Stimulated activated naive CD8-positive, alpha-beta T cell treated with anti-CD3 and anti-CD28 coated beads, Interleukin-15, Interleukin-2, amounts not matched to agents 100 ng/mL and 50 ng/mL, for 24 hours (primary cell): ENCODE results near the gene ARHGAP24.

Source experiments
- H3K27ac Mint-ChIP-seq: one replicate; pipeline ENCODE4 v1.8.0; 2021; ENCODE audit warnings: mild to moderate bottlenecking, mixed read lengths
- H3K27me3 Mint-ChIP-seq: one replicate; pipeline ENCODE4 v1.8.0; 2021; ENCODE audit warnings: mixed read lengths
- H3K36me3 Mint-ChIP-seq: one replicate; pipeline ENCODE4 v1.8.0; 2021; ENCODE audit warnings: low read depth, mixed read lengths
- H3K4me1 Mint-ChIP-seq: one replicate; pipeline ENCODE4 v1.8.0; 2021; ENCODE audit warnings: low read depth, mixed read lengths
- H3K4me3 Mint-ChIP-seq: one replicate; pipeline ENCODE4 v1.8.0; 2021; ENCODE audit warnings: mild to moderate bottlenecking, mixed read lengths
- H3K9me3 Mint-ChIP-seq: one replicate; pipeline ENCODE4 v1.8.0; 2021; ENCODE audit warnings: mixed read lengths

The ARHGAP24 gene

DNA sequence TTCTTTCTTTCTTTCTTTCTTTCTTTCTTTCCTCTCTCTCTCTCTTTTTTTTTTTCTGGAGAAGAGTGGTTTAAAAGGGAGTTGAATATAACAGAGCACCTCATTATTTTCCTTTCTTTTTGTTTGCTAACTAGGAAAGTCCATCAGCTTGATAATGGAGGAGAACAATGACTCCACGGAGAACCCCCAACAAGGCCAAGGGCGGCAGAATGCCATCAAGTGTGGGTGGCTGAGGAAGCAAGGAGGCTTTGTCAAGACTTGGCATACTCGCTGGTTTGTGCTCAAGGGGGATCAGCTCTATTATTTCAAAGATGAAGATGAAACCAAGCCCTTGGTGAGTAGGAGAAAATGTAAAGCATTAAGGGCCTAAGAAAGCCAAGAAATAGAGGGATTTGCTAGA, 95.4 kb downstream of the ARHGAP24 start:
- no peaks in the 10 kb centered on the region for H3K36me3 Mint-ChIP-seq
- H3K4me3 Mint-ChIP-seq = no peak overlapping the region
- no peaks in the 10 kb centered on the region for H3K27me3 Mint-ChIP-seq
- H3K4me1 Mint-ChIP-seq = no peaks in the 10 kb centered on the region
- H3K27ac Mint-ChIP-seq = peak overlapping the region; percentile 7
- no peaks in the 10 kb centered on the region for H3K9me3 Mint-ChIP-seq

DNA sequence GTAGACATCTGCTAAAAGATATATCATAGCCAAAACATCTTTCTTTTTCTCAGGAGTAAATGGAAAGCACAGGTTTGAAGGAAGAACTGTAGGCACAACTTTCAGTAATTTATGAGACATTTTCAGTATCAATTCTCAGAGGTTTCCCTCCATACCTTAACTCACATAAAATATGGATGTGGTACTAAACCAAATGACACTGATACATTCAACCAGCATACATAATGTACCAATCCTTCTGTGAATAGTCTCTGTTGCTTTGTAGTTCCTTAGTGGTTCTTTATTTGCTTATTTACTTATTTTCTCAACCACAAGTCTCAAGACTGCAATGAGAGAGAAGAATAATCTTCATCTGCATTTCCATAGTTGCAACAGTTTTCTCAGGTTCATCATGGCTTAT, 96.1 kb downstream of the ARHGAP24 start:
- Mint-ChIP-seq H3K4me3 (no peak overlapping the region), H3K9me3 (no peaks in the 10 kb centered on the region), H3K4me1 (no peaks in the 10 kb centered on the region), H3K27me3 (no peaks in the 10 kb centered on the region), H3K36me3 (no peaks in the 10 kb centered on the region), H3K27ac (no peak overlapping the region)

DNA sequence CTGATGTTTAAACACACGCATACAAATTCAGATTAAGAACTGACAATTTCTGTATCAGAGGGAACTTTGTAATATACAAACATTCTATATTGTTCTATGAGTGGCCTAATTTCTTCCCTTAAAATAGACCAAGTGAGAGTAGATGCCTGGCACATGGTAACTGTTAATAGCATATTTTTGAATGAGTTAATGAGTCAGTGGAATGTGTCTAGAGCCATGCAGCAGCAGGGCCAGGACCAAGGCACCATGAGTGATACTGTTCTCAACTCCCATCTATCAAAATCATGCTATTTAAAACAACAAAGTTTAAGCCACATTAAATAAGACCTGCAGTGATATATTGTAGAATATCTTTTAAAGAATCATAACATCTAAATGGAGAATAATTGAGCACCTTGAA, 98.3 kb downstream of the ARHGAP24 start:
- H3K9me3 Mint-ChIP-seq = no peaks in the 10 kb centered on the region
- no peaks in the 10 kb centered on the region for H3K4me1 Mint-ChIP-seq
- no peak overlapping the region for H3K4me3 Mint-ChIP-seq
- H3K27me3 Mint-ChIP-seq = no peaks in the 10 kb centered on the region
- no peak overlapping the region for H3K27ac Mint-ChIP-seq
- H3K36me3 Mint-ChIP-seq = no peaks in the 10 kb centered on the region

DNA sequence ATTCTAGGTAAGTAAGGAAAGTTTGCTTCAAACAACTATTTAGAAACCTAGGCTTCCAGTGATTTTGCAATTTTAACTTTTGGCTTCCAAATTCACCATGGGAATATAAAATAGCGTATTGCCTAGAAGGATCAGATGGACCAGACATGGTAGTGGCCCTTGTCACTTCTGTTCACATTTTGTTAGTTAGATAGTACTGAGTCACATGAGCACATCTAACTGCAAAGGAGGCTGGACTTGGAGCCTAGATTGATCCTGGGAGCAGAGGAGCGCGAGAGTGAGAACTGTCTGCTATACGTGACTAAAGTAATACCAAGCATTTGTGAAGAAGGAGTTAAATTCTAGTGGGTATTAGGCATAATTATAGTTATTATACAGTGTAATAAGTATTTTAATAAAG, 102.4 kb downstream of the ARHGAP24 start:
- Mint-ChIP-seq H3K9me3 (no peaks in the 10 kb centered on the region), H3K27ac (no peak overlapping the region), H3K27me3 (no peaks in the 10 kb centered on the region), H3K4me3 (no peak overlapping the region), H3K36me3 (no peaks in the 10 kb centered on the region), H3K4me1 (no peaks in the 10 kb centered on the region)

DNA sequence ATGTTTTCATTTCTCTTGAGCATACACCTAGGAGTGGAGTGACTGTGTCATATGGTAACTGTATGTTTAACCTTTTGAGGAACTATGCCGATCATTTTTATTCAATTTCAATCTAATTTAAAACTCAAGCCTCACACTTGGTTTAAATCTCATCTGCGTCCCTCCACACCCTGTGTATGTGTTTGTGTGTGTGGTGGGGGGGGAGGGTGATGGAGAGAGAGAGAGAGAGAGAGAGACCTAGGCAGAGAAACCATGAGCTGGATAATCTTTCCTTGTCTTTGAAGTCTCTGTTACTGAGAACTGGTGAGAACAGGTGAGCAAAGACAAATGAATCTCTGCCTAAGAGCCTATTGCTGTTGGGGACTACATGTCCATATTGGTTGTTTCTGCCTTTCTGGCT, 105.0 kb downstream of the ARHGAP24 start:
- no peaks in the 10 kb centered on the region for H3K27me3 Mint-ChIP-seq
- no peaks in the 10 kb centered on the region for H3K9me3 Mint-ChIP-seq
- no peaks in the 10 kb centered on the region for H3K36me3 Mint-ChIP-seq
- H3K4me3 Mint-ChIP-seq = no peak overlapping the region
- H3K27ac Mint-ChIP-seq = no peak overlapping the region
- no peaks in the 10 kb centered on the region for H3K4me1 Mint-ChIP-seq

DNA sequence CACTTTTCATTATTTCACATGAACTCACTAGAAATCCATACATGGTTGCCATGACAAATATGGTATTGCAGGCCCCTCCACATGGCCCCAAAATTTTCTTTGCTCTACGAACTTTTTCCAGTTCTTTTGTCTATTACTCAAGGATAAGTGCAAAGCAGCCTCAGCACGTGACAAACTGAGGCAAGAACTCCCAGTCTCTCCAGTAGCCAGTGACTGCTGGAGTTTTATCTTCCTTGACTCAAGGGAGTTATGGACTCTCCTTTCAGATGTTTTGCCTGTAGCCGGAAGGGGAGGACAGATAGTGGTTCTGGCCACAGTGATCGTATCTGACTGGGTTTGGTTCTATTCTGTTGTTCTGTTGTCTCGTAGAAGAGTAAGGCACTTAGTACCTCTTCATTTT, 105.5 kb downstream of the ARHGAP24 start:
- H3K4me1 Mint-ChIP-seq = no peaks in the 10 kb centered on the region
- no peaks in the 10 kb centered on the region for H3K9me3 Mint-ChIP-seq
- H3K27me3 Mint-ChIP-seq = no peaks in the 10 kb centered on the region
- H3K27ac Mint-ChIP-seq = no peak overlapping the region
- no peaks in the 10 kb centered on the region for H3K36me3 Mint-ChIP-seq
- no peak overlapping the region for H3K4me3 Mint-ChIP-seq

DNA sequence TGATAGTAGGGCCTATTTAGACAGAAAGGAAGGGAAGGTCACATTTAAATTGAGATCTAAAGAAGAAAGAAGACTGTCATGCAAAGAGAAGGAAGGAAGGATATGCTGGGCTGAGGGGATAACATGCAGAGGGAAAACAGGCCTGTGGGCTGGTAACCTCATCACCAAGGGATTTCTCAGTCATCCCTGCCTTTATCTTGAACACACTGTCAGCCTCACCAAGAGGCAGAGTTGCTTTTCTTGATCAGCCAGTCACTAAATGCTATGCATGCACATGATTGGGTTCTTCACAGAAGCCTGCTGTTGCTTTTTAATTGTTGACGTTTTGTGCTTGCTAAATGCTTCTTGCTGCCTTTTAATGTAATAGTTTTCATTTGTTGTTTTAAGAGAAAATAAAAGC, 113.0 kb downstream of the ARHGAP24 start:
- Mint-ChIP-seq H3K4me3 (no peak overlapping the region), H3K9me3 (no peaks in the 10 kb centered on the region), H3K27me3 (no peaks in the 10 kb centered on the region), H3K27ac (no peak overlapping the region), H3K4me1 (no peaks in the 10 kb centered on the region), H3K36me3 (no peaks in the 10 kb centered on the region)

DNA sequence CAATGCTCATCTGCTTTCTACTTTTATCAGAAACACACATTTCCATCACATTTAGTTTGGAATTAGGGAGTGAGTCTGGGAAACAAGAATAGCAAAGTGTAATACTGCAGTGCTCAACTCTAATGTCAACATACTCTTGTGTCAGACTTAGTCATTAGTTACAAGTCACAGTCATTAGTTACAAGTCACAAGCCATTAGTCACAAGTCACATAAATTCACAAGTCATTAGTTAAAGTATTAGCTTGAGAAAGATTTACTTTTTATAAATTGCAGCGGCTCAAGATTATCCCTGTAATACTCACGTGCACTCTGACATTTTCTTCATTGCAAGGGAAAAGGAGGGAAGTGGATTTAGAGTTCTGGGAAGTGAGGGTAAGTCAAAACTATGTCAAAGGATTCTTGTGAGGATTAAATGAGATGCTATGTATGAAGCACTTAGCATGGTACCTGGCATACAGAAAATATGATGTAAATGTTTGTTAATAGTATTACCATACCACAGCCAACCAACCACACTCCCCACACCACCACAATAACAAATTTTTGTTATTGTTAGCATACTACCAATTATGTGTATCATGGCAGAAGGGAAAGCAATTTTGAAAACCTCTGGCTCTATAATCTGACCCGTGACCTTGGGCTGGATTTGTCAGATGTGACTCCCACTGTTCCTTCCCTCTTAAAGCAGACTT, 116.6 kb downstream of the ARHGAP24 start:
- H3K27ac Mint-ChIP-seq = no peak overlapping the region
- H3K36me3 Mint-ChIP-seq = no peaks in the 10 kb centered on the region
- H3K9me3 Mint-ChIP-seq = peaks cover 3% of the 10 kb centered on the region
- H3K4me3 Mint-ChIP-seq = no peak overlapping the region
- no peaks in the 10 kb centered on the region for H3K27me3 Mint-ChIP-seq
- H3K4me1 Mint-ChIP-seq = no peaks in the 10 kb centered on the region

DNA sequence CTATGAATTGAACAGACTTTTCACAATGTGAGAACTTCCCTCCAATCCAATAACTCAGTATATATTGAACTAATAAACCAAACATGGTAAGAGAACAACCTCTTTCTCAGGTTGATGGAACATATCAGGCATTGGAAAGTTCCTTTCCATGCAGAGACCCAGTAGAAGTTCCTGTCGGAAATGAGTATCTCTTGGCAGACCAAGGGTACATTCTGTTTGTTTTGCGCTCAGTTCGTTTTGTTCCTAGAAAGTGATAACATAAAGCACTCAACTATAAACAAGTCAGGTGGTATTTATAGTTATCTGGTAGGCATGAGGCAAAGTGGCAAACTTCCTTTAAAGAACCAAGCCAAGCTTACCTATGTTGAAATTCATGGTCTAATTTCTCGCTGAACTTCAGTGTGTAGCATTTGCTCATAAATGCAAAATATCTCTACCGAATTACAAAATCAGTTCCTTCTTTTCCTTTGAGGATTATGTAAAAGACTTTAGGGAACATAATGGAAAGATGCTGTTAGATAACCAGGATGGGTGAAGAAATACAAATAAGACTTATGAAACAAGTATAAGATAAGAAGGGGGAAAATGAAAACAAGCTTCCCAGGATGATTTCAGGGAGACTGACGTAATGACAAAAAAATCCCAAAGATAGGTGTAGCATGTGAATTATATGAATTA, 120.3 kb downstream of the ARHGAP24 start:
- Mint-ChIP-seq H3K4me3 (no peak overlapping the region), H3K4me1 (no peaks in the 10 kb centered on the region), H3K9me3 (peaks cover 3% of the 10 kb centered on the region), H3K27ac (no peak overlapping the region), H3K36me3 (no peaks in the 10 kb centered on the region), H3K27me3 (no peaks in the 10 kb centered on the region)

DNA sequence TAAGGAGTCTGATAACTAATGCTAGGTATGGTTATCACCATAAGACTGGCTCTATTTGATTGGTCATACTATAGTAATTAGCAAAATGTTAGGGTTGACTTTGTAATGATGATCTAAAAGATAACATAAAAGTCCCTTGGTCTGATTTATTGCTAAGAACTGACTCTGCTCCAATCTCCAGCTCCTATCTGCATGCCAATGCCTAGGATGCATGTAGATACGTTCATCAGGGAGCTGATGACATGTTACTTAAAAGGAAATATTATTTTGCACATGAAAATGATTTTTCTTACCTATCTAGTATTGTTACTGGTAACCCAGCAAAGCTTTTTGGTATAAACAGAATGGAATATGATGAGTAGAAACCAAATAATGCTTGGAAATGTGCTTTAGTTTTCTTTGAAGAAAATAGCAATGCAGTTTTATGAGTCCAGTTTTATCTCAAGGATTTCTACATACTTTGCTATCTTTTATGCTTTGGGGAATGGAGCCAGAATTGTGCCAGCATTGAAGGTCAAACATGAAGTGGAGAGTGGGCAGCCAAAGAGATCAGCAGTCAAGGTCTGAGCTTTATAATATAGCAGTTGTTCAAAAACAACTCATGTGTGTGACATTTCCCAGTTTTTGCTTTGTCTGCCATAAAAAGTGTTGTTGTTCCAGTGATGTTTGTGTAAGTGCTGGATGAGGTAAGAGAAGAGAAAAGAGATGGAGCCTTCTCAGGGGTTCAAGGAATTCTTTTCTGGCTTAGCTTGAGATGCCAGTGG, 121.0 kb downstream of the ARHGAP24 start:
- H3K4me1 Mint-ChIP-seq = no peaks in the 10 kb centered on the region
- H3K9me3 Mint-ChIP-seq = peaks cover 3% of the 10 kb centered on the region
- H3K27ac Mint-ChIP-seq = no peak overlapping the region
- H3K36me3 Mint-ChIP-seq = no peaks in the 10 kb centered on the region
- H3K27me3 Mint-ChIP-seq = no peaks in the 10 kb centered on the region
- H3K4me3 Mint-ChIP-seq = no peak overlapping the region

DNA sequence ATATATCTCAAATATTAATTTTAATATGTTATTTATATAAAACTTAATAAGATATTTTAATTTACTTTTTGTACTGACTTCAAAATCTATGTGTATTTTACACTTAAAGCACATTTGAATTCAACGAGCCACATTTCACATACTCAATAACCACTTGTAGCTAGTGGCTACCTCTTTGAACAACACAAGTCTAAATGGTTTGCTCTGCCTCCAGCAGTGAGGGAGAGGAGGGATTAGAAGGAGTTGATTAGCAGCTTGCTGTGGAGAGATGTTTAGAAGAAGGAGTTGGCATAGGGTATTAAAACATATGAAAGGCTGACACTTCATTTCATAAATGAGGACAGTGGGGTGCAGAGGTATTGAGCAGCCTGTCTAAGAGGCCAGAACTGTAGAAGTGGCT, 124.0 kb downstream of the ARHGAP24 start:
- no peak overlapping the region for H3K4me3 Mint-ChIP-seq
- H3K4me1 Mint-ChIP-seq = no peaks in the 10 kb centered on the region
- H3K27ac Mint-ChIP-seq = no peak overlapping the region
- peaks cover 3% of the 10 kb centered on the region for H3K9me3 Mint-ChIP-seq
- no peaks in the 10 kb centered on the region for H3K27me3 Mint-ChIP-seq
- H3K36me3 Mint-ChIP-seq = no peaks in the 10 kb centered on the region

DNA sequence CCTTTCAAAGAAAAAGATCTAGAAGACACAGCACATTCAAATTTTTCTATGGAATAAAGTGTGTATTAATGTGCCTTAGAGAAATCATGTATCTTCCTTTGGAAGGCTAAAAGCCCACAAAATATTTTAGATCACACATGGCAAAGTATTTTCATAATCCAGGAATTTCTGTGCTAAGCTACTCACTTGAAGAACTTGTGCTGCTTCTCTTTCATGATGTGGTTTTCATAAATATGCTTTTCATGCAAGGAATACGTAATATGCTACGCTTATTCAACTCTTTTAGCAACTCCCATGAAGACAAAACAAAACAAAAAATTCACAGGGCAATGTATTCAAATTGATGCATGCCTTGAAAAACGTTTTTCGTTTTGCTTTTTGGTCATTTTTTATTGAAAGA, 125.6 kb downstream of the ARHGAP24 start:
- H3K9me3 Mint-ChIP-seq = no peaks in the 10 kb centered on the region
- no peaks in the 10 kb centered on the region for H3K4me1 Mint-ChIP-seq
- H3K4me3 Mint-ChIP-seq = no peak overlapping the region
- H3K27me3 Mint-ChIP-seq = no peaks in the 10 kb centered on the region
- H3K27ac Mint-ChIP-seq = no peak overlapping the region
- H3K36me3 Mint-ChIP-seq = no peaks in the 10 kb centered on the region

DNA sequence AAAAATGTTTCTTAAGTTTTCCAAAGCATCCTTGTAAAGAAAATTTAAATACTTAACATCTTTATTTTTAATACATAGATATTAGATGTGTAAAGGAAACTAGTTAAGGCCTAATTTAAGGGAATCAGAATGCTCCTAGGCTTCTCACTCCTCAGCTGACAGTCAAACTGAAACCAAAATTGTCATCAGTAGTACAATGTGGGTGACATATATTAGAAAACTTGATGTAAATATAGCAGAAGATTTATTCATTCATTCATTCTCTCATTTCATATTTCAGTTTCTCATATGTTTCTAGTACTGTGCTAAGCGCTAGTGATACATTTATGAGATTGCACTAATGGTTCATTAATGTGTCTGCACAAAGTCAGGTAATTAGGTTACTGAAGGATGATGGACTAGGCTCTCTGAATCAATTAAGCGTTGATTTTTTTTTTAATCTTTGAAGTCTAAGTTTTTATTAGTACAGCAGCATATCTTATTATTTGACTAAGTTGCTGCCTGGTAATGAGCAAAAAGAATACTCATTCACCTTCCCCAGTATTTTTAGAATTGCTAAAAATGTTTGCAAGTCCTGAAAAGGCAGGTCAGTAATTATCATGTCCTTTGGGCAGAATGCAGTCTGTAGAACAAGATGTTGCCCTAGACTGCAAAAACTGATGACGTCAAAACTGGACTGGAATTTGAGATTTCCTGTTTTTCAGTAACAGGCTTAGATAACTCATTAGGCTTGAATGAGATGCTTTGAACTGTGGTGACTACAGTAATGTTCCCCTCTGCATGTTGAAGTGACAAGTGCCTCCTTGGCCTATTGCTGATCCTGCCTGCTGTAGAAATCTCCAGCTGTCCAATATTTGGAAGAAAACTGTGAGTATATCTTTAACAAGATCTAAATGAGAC, 128.7 kb downstream of the ARHGAP24 start:
- H3K9me3 Mint-ChIP-seq = no peaks in the 10 kb centered on the region
- H3K27ac Mint-ChIP-seq = no peak overlapping the region
- no peaks in the 10 kb centered on the region for H3K36me3 Mint-ChIP-seq
- no peaks in the 10 kb centered on the region for H3K27me3 Mint-ChIP-seq
- no peak overlapping the region for H3K4me3 Mint-ChIP-seq
- H3K4me1 Mint-ChIP-seq = peaks cover 4% of the 10 kb centered on the region

DNA sequence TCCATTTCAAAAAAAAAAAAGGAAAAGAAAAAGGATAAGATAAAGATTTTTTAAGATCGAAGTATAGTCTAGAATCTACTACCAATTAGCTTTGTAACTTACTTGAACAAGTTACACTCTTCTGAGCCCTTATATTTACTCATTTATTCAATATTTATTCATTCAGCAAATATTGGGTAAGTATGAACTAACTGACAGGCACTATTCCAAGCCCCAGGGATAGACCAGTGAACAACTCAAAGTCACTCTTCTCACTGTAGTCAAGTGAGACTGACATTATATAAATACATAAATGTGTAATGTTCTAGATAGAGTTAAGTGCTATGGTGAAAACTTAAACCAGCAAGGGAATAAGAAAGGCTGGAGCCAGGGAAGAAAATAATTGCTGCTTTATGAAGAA, 131.6 kb downstream of the ARHGAP24 start:
- Mint-ChIP-seq H3K27me3 (no peaks in the 10 kb centered on the region), H3K36me3 (no peaks in the 10 kb centered on the region), H3K9me3 (no peaks in the 10 kb centered on the region)

DNA sequence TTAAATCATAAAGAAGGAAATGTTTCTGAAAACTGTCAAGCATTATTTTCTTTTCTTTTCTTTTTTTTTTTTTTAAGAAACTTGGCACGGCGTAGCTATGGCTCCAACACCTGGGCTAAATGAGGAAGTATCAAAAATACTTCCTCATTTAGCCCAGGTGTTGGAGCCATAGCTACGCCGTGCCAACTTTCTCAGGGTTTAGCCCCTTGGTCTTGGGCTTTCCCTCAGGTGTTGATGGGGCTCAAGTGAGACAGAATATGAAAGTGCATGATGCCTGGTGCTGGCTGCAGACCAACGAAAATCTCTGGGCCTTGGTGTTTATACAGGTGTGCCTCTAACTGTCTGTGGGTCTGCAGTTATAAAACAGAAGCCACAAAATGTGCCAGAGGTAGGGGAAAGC, 132.7 kb downstream of the ARHGAP24 start:
- H3K27ac Mint-ChIP-seq = peak overlapping the region; percentile 76

More for the DNA sequence above, 131.6 kb downstream of the ARHGAP24 start:
- H3K27ac Mint-ChIP-seq = no peak overlapping the region
- peaks cover 16% of the 10 kb centered on the region for H3K4me1 Mint-ChIP-seq
- H3K4me3 Mint-ChIP-seq = no peak overlapping the region

More for the DNA sequence above, 132.7 kb downstream of the ARHGAP24 start:
- H3K9me3 Mint-ChIP-seq = no peaks in the 10 kb centered on the region
- H3K36me3 Mint-ChIP-seq = no peaks in the 10 kb centered on the region
- H3K4me3 Mint-ChIP-seq = no peak overlapping the region
- peaks cover 18% of the 10 kb centered on the region for H3K4me1 Mint-ChIP-seq
- H3K27me3 Mint-ChIP-seq = no peaks in the 10 kb centered on the region
